Panc1 (cell line): ENCODE data around the gene BAZ2B.
"Not testable (repeated sequence)": the region's sequence is repeated elsewhere in the genome, so short reads cannot be mapped to it uniquely, and the experiment has no call there.

ENCODE experiments used
- CTCF ChIP-seq: fragments of 450-650 bp; IDR thresholded peaks from 2 replicates; pipeline ENCODE4 v1.5.1; 2017; ENCODE audit warnings: mild to moderate bottlenecking
- REST ChIP-seq, 2 experiments: IDR thresholded peaks; 2 replicates each; pipeline ENCODE4 v1.6.1; 2011 to 2012; ENCODE audit warnings: low read depth in 2 of 2, control low read depth in 1 of 2, low read length in 1 of 2, mild to moderate bottlenecking in 1 of 2, moderate library complexity in 1 of 2; ENCODE audit not compliant: insufficient read depth in 1 of 2

DNA sequence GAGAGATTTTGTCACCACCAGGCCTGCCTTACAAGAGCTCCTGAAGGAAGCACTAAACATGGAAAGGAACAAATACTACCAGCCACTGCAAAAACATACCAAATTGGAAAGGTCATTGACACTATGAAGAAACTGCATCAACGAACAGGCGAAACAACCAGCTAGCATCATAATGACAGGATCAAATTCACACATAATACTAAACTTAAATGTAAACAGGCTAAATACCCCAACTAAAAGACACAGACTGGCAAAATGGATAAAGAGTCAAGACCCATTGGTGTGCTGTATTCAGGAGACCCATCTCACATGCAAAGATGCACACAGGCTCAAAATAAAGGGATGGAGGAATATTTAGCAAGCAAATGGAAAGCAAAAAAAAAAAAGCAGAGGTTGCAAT, 9.3 kb upstream of the BAZ2B start:
- TF ChIP-seq CTCF; REST (IDR thresholded peaks at IDR 0.05; ENCODE audit: insufficient read depth in 1 of 2, low read depth in 2 of 2, low read length in 1 of 2): not testable (repeated sequence)
